Ovary (tissue), 9 donors: ENCODE measurements around the gene DUSP2. TPM values are rescaled to one million over a fixed set of nuclear protein-coding genes. Genes with fewer than 3 reads are reported as not detected.

Experiments used
- DNase-seq, 5 donors: peaks; one replicate each; pipeline ENCODE4 v3.0.0-alpha.2; 2019 to 2020
- H3K27ac ChIP-seq, 2 donors: fragments of 200-600 bp; one replicate each; pipeline versions ENCODE4 v1.5.1 to v1.8.0; 2019 to 2022
- H3K27me3 ChIP-seq: fragments of 200-600 bp; one replicate; pipeline ENCODE4 v1.8.0; 2022
- H3K36me3 ChIP-seq: fragments of 200-600 bp; sonication (generic); one replicate; pipeline ENCODE4 v1.5.1; 2019
- H3K4me1 ChIP-seq: one replicate; pipeline ENCODE4 v1.8.1; 2013; ENCODE audit warnings: mild to moderate bottlenecking, moderate library complexity; ENCODE audit not compliant: insufficient read depth
- H3K4me3 ChIP-seq: fragments of 200-600 bp; sonication (generic); one replicate; pipeline ENCODE4 v1.5.1; 2017
- H3K9me3 ChIP-seq, 2 donors: fragments of 200-600 bp in 1 of 2; sonication (generic) in 1 of 2; one replicate each; pipeline versions ENCODE4 v1.5.1 to v1.8.1; 2013 to 2019; ENCODE audit warnings: mild to moderate bottlenecking in 1 of 2, moderate library complexity in 1 of 2
- CTCF ChIP-seq, 3 donors: fragments of 450-650 bp in 2 of 3; fragments of 200-600 bp in 1 of 3; IDR thresholded peaks; one replicate each; pipeline versions ENCODE4 v1.5.1 to v1.8.0; 2016 to 2022; ENCODE audit warnings: antibody characterized with exemption in 3 of 3, mild to moderate bottlenecking in 1 of 3
- EP300 ChIP-seq: sonication (generic); formaldehyde crosslinking; IDR thresholded peaks from one replicate; pipeline ENCODE4 v1.6.1; 2017; ENCODE audit warnings: antibody characterized with exemption
- POLR2A ChIP-seq: fragments of 450-650 bp; IDR thresholded peaks from one replicate; pipeline ENCODE4 v1.6.1; 2017; ENCODE audit warnings: antibody characterized with exemption, mild to moderate bottlenecking, moderate library complexity
- WGBS, 3 donors: extraction: QIAGEN DNeasy Blood & Tissue Kit in 1 of 3; methylation state at CpG; one replicate each; pipeline versions ENCODE4 v1.1.5 to v1.1.7; 2013 to 2017; 5-methylcytosine and 5-hydroxymethylcytosine counted together
- intact Hi-C, 4 donors: fragments of 100-400 bp; cut with DNase I; formaldehyde crosslinking; loops; one replicate each; pipeline versions ENCODE4 v1.11.0 to v1.15.1; 2022 to 2023
- polyA plus RNA-seq, 2 donors: library from polyadenylated mRNA; stranded (reverse); fragments of 200-250 nt in 1 of 2; fragments of 350-450 nt in 1 of 2; fragmentation: Illumina TruSeq in 1 of 2; extraction: RNeasy Lipid Tissue Mini Kit (QIAGEN cat#74804) in 1 of 2; gene quantifications; one replicate each; pipeline ENCODE4 v1.2.3, GENCODE V29; 2013 to 2014
- total RNA-seq, 7 donors: library from RNA; depleted of rRNA in 2 of 7; stranded (reverse); fragments of >200 nt in 2 of 7; fragmentation: NEBNext Ultra II Directional in 3 of 7; extraction: Animal tissue kit (Norgen Biotek cat#: 25700) in 3 of 7; gene quantifications; one replicate each; pipeline versions ENCODE4 v1.1.0 to v1.2.4, GENCODE V29; 2016 to 2023
- donor health status: DM: no; HTN: no; CAD: no; lungs with moderate emphysema.
- donor health status: DM: no; HTN: no; CAD: no.
- donor health status: Bipolar disorder and iron deficiency.
- donor health status: DM: yes; HTN: yes; CAD: no.
- donor health status: DM: no; HTN: no; CAD: no.
- donor health status: DM: yes; HTN: yes; CAD: no.

The DUSP2 gene
- total and polyA plus RNA-seq, 9 donors = 0.52 to 111 (median 3.1) TPM

DNA sequence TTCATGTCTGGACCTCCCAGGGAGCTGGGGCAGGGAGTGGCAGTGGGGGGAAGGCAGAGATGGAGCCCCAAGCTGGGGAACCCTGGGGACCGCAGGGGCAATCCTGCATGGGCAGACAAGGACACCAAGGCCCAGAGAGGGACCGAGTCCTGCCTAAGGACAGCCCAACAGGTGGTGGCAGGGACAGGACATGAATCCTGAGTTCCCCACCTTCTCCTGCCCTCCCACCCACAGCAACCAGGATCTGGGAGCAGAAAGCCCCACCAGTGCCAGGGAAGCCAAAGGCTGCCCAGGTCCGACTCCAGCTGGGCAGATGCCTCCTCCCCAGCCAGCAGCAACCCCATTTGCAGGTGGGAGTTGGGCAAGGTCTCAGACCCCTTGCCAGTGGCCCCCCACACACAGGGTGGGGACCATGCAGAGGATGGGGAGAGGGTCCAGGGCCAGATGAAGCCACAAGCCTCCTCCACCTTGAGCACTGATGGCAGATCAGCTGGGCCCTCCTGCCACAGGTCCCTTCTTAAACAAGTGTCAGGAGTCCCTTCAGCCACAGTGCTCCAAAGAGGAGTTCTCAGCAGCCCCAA lies 35.2 kb downstream of the DUSP2 start:
- WGBS, 3 donors = 83 to 100% (median 89%) methylated on average over 3 of the region's 3 CpGs
- Histone ChIP-seq H3K27ac (no peak overlapping the region), H3K36me3 (no peaks in the 10 kb centered on the region), H3K4me1 (peaks cover 8% of the 10 kb centered on the region), H3K4me3 (no peak overlapping the region), H3K27me3 (no peaks in the 10 kb centered on the region), H3K9me3 (peaks cover 0 to 3% of the 10 kb centered on the region in 2 donors)
- intact Hi-C loops = loop anchor here in 2 of 4 donors (10.0 kb wide), 2 partner anchors 85 to 115 kb away; partner anchors contain the start of gene ANKRD36C (in 1 of the 2)
- peak in 1 of 5 donors; percentile 19 for DNase-seq
- TF ChIP-seq EP300 = no peak
- TF ChIP-seq CTCF (IDR thresholded peaks at IDR 0.05) = no peak
- no peak for TF ChIP-seq POLR2A

- intact Hi-C loops = no loop called here
- peaks cover 0 to 4% of the 10 kb centered on the region in 2 donors for H3K9me3 ChIP-seq
- no peak for TF ChIP-seq POLR2A
- no peak for TF ChIP-seq EP300
- TF ChIP-seq CTCF (IDR thresholded peaks at IDR 0.05) = no peak
- no peaks in the 10 kb centered on the region for H3K36me3 ChIP-seq
- no peak overlapping the region for H3K27ac ChIP-seq
- peak in 1 of 5 donors; percentile 39 for DNase-seq
- 20 to 41% (median 21%) methylated on average over 3 of the region's 3 CpGs for WGBS, 3 donors
- peaks cover 8% of the 10 kb centered on the region for H3K4me1 ChIP-seq
- no peaks in the 10 kb centered on the region for H3K27me3 ChIP-seq
- no peak overlapping the region for H3K4me3 ChIP-seq
These were observed 35.9 kb downstream of the DUSP2 start for GRCh38 chr2:96109361-96109680.

DNA sequence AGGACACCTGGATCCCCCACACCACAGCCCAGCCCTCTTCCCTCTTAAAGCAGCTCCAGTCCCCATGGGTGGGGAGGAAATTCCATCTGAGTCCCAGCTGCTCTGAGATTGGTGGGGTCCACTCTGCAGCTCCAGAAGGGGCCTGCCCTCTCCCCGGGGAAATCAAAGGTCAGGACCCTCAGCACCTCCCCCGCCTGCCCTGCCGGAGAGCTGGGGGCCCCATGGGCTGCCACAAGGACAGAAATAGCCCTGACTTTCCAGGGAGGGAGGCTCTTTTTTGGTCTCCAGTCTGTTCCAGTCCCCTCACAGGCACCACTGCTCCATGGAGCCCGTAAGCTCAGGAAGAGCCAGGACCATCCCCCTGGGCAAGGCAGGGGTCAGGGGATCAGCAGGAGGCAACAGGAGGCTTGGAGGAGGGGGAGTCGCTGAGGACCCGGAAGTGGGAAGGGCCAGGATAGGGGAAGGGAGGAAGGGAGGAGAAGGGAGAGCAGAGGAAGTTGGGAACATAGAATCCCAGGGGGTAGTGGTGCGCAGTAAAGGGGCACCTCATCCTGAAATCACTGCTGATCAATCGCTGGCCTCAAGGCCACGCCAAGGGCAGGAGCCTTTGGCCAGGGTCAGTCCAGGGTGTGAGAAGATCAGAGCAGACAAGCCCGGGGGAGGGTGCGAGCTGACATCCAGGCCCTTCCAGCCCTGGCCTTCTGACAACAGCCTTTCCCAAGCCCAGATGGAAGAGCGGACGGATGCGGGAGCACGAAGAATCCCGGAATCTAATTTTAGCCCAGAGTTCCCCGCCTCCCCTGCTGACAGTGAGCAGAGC lies 36.5 kb downstream of the DUSP2 start:
- no peak overlapping the region for H3K4me3 ChIP-seq
- TF ChIP-seq EP300 = no peak
- TF ChIP-seq POLR2A = no peak
- TF ChIP-seq CTCF (IDR thresholded peaks at IDR 0.05) = no peak
- no peak overlapping the region for H3K27ac ChIP-seq
- no peaks in the 10 kb centered on the region for H3K27me3 ChIP-seq
- peaks cover 8% of the 10 kb centered on the region for H3K4me1 ChIP-seq
- intact Hi-C loops = no loop called here
- peaks cover 0 to 4% of the 10 kb centered on the region in 2 donors for H3K9me3 ChIP-seq
- peak in 1 of 5 donors; percentile 30 for DNase-seq
- WGBS, 3 donors = 8 to 17% (median 8%) methylated on average over 17 of the region's 17 CpGs
- no peaks in the 10 kb centered on the region for H3K36me3 ChIP-seq

DNA sequence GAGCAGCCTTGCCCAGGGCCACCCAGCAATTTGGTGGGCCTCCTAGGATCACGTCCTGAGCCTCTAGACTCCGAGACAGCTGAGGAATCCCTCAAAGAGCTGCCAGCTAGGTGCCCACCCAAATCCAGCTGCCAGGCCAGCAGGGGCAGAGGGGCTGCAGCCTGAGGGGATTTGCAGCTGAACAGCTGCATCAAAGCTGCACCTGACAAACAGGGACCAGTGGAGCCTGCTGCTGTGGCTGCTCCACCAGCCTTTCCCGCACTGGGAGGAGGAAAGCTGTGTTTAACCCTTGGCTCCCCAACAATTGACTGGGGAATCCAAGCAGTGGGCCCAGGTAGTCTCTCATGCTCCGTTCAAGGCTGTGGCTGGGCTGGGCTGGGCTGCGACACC lies 37.1 kb downstream of the DUSP2 start:
- WGBS, 3 donors = 32 to 60% (median 40%) methylated on average over 4 to 5 of the region's 5 CpGs
- peak in 2 of 5 donors; percentile 8 to 20 for DNase-seq
- H3K27me3 ChIP-seq = no peaks in the 10 kb centered on the region
- no peaks in the 10 kb centered on the region for H3K36me3 ChIP-seq
- peaks cover 0 to 4% of the 10 kb centered on the region in 2 donors for H3K9me3 ChIP-seq
- intact Hi-C loops = no loop called here
- H3K4me3 ChIP-seq = no peak overlapping the region
- no peak for TF ChIP-seq POLR2A
- no peak for TF ChIP-seq CTCF (IDR thresholded peaks at IDR 0.05)
- no peak for TF ChIP-seq EP300
- H3K27ac ChIP-seq = no peak overlapping the region
- peaks cover 8% of the 10 kb centered on the region for H3K4me1 ChIP-seq
